Colonic mucosa (tissue), 4 donors: ENCODE measurements around the gene SPIN1. TPM values are rescaled to one million over a fixed set of nuclear protein-coding genes. Genes with fewer than 3 reads are reported as not detected.

Experiments
- DNase-seq: peaks from one replicate; pipeline ENCODE4 v3.0.0-alpha.2; 2020
- H3K27ac ChIP-seq: fragments of 200-600 bp; one replicate; pipeline ENCODE4 v1.8.0; 2021
- H3K27me3 ChIP-seq: fragments of 200-600 bp; one replicate; pipeline ENCODE4 v1.8.0; 2021
- H3K36me3 ChIP-seq: fragments of 200-600 bp; one replicate; pipeline ENCODE4 v1.8.0; 2021
- H3K4me1 ChIP-seq: fragments of 200-600 bp; one replicate; pipeline ENCODE4 v1.8.0; 2021; ENCODE audit warnings: mild to moderate bottlenecking
- H3K4me3 ChIP-seq: fragments of 200-600 bp; one replicate; pipeline ENCODE4 v1.8.0; 2021
- H3K9ac ChIP-seq, 2 donors: one replicate each; pipeline ENCODE4 v1.7.0; 2013; ENCODE audit warnings: control low read depth in 2 of 2, low read depth in 2 of 2, low read length in 2 of 2
- H3K9me3 ChIP-seq: fragments of 200-600 bp; one replicate; pipeline ENCODE4 v1.8.0; 2021
- intact Hi-C: fragments of 100-400 bp; cut with DNase I; formaldehyde crosslinking; loops from one replicate; pipeline ENCODE4 v1.14.1; 2022
- total RNA-seq, 2 donors: library from RNA; stranded (reverse); fragmentation: NEBNext Ultra II Directional in 1 of 2; extraction: Animal tissue kit (Norgen Biotek cat#: 25700) in 1 of 2; gene quantifications; one replicate each; pipeline ENCODE4 v1.2.1, GENCODE V29; 2021
- TF ChIP-seq, protein P1 (sequence below): fragments of 200-600 bp; IDR thresholded peaks from one replicate; pipeline ENCODE4 v1.8.0; 2022; ENCODE audit warnings: antibody characterized with exemption, mild to moderate bottlenecking
- donor health status: healthy.
- donor health status: DM: no; HTN: no; CAD: no.
- donor health status: DM: no; HTN: no; CAD: no.

SPIN1 gene
- total RNA-seq, 2 donors from 2014 or later, result 51.4 to 68.0 TPM

DNA sequence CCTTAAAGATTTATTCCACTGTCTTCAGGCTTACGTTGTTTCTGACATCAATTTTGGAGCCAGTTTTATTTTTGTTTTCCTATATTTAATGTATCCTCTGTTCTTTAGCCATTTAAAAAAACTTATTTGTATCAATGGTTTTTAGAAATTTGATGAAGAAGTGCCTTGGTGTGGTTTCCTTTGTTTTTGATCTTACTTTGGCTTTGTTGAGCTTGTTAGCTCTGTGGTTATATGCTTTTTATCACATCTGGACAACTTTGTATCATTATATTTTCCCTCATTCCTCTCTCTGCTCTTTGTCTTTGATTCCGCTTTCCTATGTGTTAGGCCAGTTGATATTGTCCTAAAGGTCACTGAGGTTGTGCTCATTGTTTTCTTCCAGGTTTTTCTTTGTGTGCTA is 58.5 kb downstream of the SPIN1 start:
- Histone ChIP-seq H3K9me3 (no peaks in the 10 kb centered on the region), H3K36me3 (no peaks in the 10 kb centered on the region), H3K4me3 (no peak overlapping the region), H3K9ac (no peak overlapping the region), H3K27me3 (no peaks in the 10 kb centered on the region), H3K4me1 (no peaks in the 10 kb centered on the region), H3K27ac (no peak overlapping the region)
- intact Hi-C loops, result no loop called here
- TF ChIP-seq, protein P1, sequence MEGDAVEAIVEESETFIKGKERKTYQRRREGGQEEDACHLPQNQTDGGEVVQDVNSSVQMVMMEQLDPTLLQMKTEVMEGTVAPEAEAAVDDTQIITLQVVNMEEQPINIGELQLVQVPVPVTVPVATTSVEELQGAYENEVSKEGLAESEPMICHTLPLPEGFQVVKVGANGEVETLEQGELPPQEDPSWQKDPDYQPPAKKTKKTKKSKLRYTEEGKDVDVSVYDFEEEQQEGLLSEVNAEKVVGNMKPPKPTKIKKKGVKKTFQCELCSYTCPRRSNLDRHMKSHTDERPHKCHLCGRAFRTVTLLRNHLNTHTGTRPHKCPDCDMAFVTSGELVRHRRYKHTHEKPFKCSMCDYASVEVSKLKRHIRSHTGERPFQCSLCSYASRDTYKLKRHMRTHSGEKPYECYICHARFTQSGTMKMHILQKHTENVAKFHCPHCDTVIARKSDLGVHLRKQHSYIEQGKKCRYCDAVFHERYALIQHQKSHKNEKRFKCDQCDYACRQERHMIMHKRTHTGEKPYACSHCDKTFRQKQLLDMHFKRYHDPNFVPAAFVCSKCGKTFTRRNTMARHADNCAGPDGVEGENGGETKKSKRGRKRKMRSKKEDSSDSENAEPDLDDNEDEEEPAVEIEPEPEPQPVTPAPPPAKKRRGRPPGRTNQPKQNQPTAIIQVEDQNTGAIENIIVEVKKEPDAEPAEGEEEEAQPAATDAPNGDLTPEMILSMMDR, result no peak
- DNase-seq, result no peak

DNA sequence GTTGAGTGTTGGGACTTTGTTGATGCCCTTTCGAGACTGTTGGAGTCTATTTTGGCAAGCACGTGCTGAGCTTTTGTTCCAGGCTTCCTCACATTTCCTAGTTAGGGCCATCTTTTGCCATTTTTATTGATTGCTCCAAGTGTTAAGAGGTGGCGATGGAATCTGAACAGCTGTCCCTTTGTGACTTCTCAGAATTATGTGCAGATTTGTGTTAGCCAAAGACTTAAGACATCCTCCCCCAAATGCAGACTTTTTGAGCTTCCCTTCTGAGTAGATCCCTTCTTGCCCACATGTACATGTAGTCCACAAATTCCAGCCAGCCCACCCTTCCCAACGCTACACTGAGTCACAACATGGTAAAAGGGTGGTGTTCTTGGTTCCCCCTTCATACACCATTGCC is 59.2 kb downstream of the SPIN1 start:
- Histone ChIP-seq H3K4me3 (no peak overlapping the region), H3K9ac (no peak overlapping the region), H3K27me3 (no peaks in the 10 kb centered on the region), H3K36me3 (no peaks in the 10 kb centered on the region), H3K9me3 (no peaks in the 10 kb centered on the region), H3K4me1 (no peaks in the 10 kb centered on the region), H3K27ac (no peak overlapping the region)
- intact Hi-C loops, result no loop called here
- TF ChIP-seq, protein P1, result no peak
- no peak for DNase-seq

DNA sequence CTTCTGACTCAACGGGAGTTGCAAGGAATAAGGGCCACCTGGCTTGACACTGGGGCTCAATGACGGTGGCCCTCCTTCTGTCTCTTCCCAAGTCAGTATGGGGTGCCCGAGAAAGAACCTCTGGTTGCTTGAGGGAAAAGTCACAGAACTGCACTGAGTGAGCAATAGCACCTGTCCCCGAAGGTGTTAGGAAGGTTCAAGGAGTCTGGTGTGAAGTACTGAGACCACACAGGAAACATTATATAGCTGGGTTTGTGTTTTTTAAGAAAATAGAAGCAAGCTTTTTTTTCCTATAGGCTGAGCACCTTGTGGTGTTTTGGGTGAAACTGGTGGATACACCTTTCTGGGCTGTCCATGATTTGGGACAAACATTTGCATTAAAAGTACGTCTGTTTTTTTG is 62.9 kb downstream of the SPIN1 start:
- no peaks in the 10 kb centered on the region for H3K27me3 ChIP-seq
- TF ChIP-seq, protein P1, result no peak
- no peak overlapping the region for H3K9ac ChIP-seq
- no peaks in the 10 kb centered on the region for H3K36me3 ChIP-seq
- H3K4me3 ChIP-seq, result no peak overlapping the region
- H3K4me1 ChIP-seq, result no peaks in the 10 kb centered on the region
- intact Hi-C loops, result no loop called here
- H3K9me3 ChIP-seq, result no peaks in the 10 kb centered on the region
- H3K27ac ChIP-seq, result no peak overlapping the region
- no peak for DNase-seq

DNA sequence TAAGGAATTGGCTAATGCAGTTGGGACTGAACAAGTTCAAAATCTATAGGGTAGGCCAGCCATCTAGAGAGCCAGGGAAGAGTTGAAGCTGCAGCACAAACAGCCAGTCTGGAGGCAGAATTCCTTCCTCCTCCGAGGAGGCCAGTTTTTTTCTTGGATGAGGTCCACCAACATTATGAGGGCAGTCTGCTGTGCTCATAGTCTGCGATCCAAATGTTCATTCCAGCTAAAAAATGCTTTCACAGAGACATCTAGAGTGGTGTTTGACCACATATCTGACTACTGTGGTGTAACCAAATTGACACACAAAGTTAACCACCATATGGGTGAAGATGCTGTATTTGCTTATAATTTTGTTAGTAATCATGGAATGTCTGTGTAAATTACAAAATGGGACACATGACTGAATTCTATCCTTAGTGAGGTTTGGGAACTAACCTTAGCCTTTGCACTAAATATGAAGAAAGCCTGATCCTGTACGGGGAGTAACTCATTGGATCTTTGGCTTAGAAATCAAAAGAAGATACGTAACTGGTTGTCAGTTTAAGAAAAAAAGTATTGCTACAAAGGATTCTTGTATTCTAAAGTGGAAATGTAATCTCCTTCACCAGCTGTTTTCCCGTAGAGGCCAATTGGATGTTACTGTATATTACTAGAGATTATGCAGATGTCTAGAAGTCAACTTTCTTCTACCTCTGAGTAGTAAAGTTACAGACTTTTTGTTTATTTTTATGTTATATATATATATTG is 70.6 kb downstream of the SPIN1 start:
- H3K4me1 ChIP-seq, result no peaks in the 10 kb centered on the region
- intact Hi-C loops, result no loop called here
- no peaks in the 10 kb centered on the region for H3K27me3 ChIP-seq
- no peak overlapping the region for H3K9ac ChIP-seq
- DNase-seq, result no peak
- no peaks in the 10 kb centered on the region for H3K36me3 ChIP-seq
- no peaks in the 10 kb centered on the region for H3K9me3 ChIP-seq
- TF ChIP-seq, protein P1, result no peak
- H3K4me3 ChIP-seq, result no peak overlapping the region
- no peak overlapping the region for H3K27ac ChIP-seq

DNA sequence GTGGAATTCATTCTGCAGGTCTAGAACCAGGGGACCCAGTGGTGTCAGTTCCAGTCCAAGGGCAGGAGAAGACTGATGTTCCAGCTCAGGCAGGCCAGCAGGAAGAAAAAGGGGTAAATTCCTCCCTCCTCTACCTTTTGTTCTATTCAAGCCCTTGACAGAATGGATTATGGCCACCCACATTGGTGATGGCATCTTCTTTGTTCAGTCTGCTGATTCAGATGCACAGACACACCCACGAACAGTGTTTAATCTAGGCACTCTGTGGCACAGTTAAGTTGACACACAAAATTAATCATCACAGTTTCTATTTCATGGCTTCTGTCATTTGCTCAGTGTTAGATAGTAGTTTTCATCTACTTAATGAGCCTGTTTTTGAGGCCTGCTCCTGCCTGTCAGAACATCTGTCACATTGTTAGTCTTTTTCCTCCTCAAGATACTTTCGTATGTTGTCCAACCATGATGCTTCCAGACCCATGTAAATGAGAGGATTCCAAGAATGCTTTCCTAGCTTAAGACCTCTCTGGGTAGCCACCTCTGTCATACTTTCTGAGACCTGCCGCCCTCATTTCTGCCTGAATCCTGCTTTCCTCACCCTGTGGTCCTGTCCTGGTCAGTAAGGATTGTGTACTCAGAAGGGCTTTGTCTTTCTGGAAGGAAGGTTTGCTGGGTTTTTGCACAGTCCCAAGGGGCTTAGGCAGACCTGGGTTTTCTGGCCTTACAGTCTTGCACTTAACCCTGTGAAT is 72.5 kb downstream of the SPIN1 start:
- no peak overlapping the region for H3K4me3 ChIP-seq
- TF ChIP-seq, protein P1, result no peak
- intact Hi-C loops, result no loop called here
- DNase-seq, result no peak
- H3K9me3 ChIP-seq, result no peaks in the 10 kb centered on the region
- H3K27ac ChIP-seq, result no peak overlapping the region
- H3K9ac ChIP-seq, result no peak overlapping the region
- no peaks in the 10 kb centered on the region for H3K27me3 ChIP-seq
- H3K36me3 ChIP-seq, result no peaks in the 10 kb centered on the region
- H3K4me1 ChIP-seq, result no peaks in the 10 kb centered on the region
